Retinal pigment epithelial cell (primary cell): ENCODE results near the gene REX1BD.

Source experiments
- DNase-seq: peaks from one replicate; pipeline ENCODE4 v3.0.0-alpha.2; 2010; ENCODE audit warnings: low read depth
- H3K4me3 ChIP-seq: 2 replicates; pipeline ENCODE4 v1.5.1; 2011; ENCODE audit warnings: mild to moderate bottlenecking, low read length, control low read depth, moderate library complexity
- TF ChIP-seq, protein P1 (sequence below): conservative IDR thresholded peaks from 2 replicates; pipeline ENCODE4 v1.5.1; 2011; ENCODE audit warnings: low read depth, low read length, control low read depth, inconsistent platforms

The REX1BD gene

GRCh38 chr19:18566953-18567352, 21.6 kb upstream of the REX1BD start:
- TF ChIP-seq, protein P1, sequence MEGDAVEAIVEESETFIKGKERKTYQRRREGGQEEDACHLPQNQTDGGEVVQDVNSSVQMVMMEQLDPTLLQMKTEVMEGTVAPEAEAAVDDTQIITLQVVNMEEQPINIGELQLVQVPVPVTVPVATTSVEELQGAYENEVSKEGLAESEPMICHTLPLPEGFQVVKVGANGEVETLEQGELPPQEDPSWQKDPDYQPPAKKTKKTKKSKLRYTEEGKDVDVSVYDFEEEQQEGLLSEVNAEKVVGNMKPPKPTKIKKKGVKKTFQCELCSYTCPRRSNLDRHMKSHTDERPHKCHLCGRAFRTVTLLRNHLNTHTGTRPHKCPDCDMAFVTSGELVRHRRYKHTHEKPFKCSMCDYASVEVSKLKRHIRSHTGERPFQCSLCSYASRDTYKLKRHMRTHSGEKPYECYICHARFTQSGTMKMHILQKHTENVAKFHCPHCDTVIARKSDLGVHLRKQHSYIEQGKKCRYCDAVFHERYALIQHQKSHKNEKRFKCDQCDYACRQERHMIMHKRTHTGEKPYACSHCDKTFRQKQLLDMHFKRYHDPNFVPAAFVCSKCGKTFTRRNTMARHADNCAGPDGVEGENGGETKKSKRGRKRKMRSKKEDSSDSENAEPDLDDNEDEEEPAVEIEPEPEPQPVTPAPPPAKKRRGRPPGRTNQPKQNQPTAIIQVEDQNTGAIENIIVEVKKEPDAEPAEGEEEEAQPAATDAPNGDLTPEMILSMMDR = no peak
- DNase-seq = no peak
- H3K4me3 ChIP-seq = no peak overlapping the region

GRCh38 chr19:18568367-18568766, 20.2 kb upstream of the REX1BD start:
- TF ChIP-seq, protein P1 = no peak
- H3K4me3 ChIP-seq = no peak overlapping the region
- DNase-seq = no peak

GRCh38 chr19:18571564-18572344, 16.8 kb upstream of the REX1BD start, which contains the start of gene UBA52:
TSS of gene UBA52 (plus strand) at chr19:18571857. CDS start at chr19:18573301, 1,444 bp downstream.
- TF ChIP-seq, protein P1 = no peak
- DNase-seq = peak; percentile 87
- H3K4me3 ChIP-seq = peak within 1 kb of the TSS; percentile 98

DNA sequence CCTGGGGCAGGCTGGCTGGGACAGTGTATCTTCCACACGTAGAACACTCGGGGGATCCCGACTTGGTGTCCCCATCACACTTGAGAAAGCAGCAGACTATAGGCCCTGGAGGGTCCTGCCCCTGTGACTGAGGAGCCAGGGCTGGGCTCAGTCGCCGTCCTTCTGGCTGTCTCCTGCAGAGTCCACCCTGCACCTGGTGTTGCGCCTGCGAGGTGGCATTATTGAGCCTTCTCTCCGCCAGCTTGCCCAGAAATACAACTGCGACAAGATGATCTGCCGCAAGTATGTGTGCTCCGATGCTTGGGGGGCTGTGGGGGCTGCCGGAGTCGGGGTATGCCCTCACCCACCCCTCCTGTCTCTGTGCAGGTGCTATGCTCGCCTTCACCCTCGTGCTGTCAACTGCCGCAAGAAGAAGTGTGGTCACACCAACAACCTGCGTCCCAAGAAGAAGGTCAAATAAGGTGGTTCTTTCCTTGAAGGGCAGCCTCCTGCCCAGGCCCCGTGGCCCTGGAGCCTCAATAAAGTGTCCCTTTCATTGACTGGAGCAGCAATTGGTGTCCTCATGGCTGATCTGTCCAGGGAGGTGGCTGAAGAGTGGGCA, 13.8 kb upstream of the REX1BD start:
- H3K4me3 ChIP-seq = no peak overlapping the region
- no peak for DNase-seq
- TF ChIP-seq, protein P1 = no peak

DNA sequence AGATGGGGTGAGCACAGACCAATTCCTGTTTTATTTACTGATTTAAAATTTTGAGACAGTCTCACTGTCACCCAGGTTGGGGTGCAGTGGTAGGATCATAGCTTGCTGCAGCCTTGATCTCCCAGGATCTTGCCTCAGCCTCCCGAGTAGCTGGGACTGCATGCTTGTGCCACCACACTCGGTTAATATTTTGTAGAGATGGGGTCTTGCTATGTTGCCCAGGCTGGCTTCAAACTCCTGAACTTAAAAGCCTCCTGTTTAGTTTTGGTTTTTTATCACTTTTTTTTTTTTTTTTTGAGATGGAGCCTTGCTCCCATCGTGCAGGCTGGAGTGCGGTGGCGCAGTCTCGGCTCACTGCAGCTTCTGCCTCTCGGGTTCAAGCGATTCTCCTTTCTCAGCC, 12.2 kb upstream of the REX1BD start:
- TF ChIP-seq, protein P1 = no peak
- no peak for DNase-seq
- no peak overlapping the region for H3K4me3 ChIP-seq

DNA sequence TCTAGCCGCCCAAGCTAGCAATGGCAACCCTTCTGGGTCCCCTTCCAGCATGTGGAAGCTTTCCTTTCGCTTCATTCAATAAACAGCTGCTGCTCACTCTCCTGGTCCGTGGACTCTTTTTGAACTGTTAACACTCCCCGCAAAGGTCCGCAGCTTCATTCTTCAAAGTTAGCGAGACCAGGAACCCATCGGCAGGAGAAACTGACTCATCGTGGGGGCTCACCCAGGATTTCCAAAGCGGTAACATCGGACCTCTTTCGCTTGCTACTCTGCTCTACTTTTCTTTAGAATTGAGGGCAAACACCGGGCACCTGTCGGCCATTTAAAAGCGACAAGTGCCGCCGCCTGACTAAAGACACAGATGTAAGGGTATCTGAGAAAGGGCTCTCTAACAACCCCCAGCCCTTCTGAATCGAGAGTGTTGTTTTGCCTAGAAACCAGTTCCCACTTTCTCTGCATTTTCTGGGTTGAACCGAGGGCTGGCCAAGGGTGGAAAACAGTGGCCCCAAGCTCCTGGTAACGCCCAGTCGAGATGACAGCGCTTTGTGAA, 11.2 kb upstream of the REX1BD start:
- TF ChIP-seq, protein P1 = no peak

GRCh38 chr19:18580311-18580710, 8.3 kb upstream of the REX1BD start:
- TF ChIP-seq, protein P1 = no peak
- no peak for DNase-seq
- H3K4me3 ChIP-seq = no peak overlapping the region

More for the DNA sequence above, 11.2 kb upstream of the REX1BD start:
- H3K4me3 ChIP-seq = no peak overlapping the region
- DNase-seq = no peak
